NCI-H345 treated with DMSO at 0.1 percent for 48 hours (cell line): ENCODE data around the gene CNIH3.
A peak's percentile ranks its signal among the peaks of the same experiment; 100 is the strongest.
"Not testable (repeated sequence)": the region's sequence is repeated elsewhere in the genome, so short reads cannot be mapped to it uniquely, and the experiment has no call there.

Experiments
- DNase-seq: peaks from one replicate; lab custom pipeline; 2025; ENCODE audit not compliant: unreplicated experiment; lab: John Stamatoyannopoulos, UW

Gene CNIH3

GRCh38 chr1:224615861-224616755 lies at the start of gene CNIH3:
TSS of gene CNIH3 (plus strand) at chr1:224616317. CDS start at chr1:224617175, 858 bp downstream.
- peak; percentile 39 for DNase-seq

GRCh38 chr1:224566492-224566891 lies 49.6 kb upstream of the CNIH3 start:
- not testable (repeated sequence) for DNase-seq

- DNase-seq, result no peak
Observed at GRCh38 chr1:224569276-224569675, 46.8 kb upstream of the CNIH3 start.

GRCh38 chr1:224571975-224572374 lies 44.1 kb upstream of the CNIH3 start:
- DNase-seq, result not testable (repeated sequence)

DNA sequence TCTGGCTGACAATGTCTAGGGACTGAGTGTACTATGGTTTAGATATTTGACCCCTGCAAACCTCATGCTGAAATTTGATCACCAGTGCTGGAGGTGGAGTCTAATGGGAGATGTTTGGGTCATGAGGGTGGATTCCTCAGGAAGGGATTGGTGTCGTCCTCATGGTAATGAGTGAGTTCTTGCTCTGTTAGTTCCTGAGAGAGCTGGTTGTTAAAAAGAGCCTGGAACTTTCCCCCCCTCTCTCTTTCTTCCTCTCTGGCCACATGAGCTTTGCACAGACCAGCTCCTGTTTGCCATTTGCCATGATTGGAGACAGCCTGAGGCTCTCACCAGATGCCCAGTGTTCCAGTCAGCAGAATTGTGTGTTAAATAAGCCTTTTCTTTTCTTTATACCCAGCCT lies 36.6 kb upstream of the CNIH3 start:
- DNase-seq, result no peak

GRCh38 chr1:224580006-224580405 lies 36.1 kb upstream of the CNIH3 start:
- no peak for DNase-seq

DNA sequence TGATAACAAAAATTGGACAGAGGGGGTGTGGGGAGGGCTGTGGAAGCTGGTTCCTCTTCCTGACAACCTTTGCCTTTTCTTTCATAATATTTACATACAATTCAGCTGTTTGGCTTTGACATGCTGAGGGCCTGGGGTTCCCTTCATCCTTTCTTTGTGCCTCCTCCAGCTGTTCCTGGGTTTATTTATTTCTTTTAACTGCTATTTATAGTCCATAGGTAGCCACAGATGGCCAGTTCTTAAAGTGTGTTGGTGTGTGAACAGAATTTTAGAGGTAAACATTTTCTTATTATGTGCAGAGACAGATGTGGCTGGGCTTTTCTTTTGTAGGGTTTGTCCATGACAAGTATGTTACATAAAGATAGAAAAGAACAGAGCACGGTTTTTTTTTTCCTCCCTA lies 34.1 kb upstream of the CNIH3 start:
- DNase-seq, result no peak

- no peak for DNase-seq
Observed at GRCh38 chr1:224583774-224584173, 32.3 kb upstream of the CNIH3 start.

GRCh38 chr1:224585051-224585450 lies 31.1 kb upstream of the CNIH3 start:
- no peak for DNase-seq

GRCh38 chr1:224587051-224587450 lies 29.1 kb upstream of the CNIH3 start:
- no peak for DNase-seq

- no peak for DNase-seq
Observed at GRCh38 chr1:224588515-224588914, 27.6 kb upstream of the CNIH3 start.

DNA sequence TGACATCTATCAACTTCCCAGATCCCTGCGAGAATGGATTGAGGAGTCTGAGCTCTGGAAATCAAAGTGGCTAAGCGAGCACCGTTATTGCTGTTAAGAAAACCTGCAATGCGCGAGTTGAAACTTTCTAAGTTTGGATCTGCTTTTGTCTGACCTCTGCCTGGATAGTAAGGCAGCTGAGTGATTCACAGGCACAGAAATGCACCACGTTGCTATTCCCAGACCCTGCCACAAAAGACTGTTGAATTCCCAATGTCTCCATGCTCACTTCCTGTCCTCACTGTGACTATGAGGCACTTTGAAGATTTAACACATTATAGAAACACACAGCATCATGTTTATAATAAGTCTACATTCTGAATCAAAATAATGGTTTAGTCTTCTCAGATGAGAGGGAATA lies 27.1 kb upstream of the CNIH3 start:
- no peak for DNase-seq

- no peak for DNase-seq
Observed at GRCh38 chr1:224591326-224591725, 24.8 kb upstream of the CNIH3 start.

- DNase-seq, result no peak
Observed at GRCh38 chr1:224592636-224593582, 23.2 kb upstream of the CNIH3 start.

GRCh38 chr1:224594360-224594759 lies 21.8 kb upstream of the CNIH3 start:
- no peak for DNase-seq

DNA sequence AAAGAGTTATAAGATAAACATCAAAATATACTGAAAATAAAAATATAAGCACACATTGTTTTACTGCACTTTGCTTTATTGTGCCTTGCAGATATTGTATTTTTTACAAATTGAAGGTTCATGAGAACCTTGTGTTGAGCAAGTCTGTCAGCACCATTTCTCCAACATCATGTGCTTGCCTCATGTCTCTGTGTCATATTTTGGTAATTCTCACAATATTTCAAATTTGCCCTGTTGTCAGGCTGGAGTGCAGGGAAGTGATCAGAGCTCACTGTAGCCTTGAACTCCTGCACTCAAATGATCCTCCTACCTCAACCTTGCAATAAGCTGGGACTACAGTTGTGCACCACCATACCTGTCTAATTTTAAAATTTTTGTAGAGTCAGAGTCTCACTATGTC lies 21.3 kb upstream of the CNIH3 start:
- no peak for DNase-seq

GRCh38 chr1:224605482-224606181 lies 10.5 kb upstream of the CNIH3 start:
- no peak for DNase-seq

DNA sequence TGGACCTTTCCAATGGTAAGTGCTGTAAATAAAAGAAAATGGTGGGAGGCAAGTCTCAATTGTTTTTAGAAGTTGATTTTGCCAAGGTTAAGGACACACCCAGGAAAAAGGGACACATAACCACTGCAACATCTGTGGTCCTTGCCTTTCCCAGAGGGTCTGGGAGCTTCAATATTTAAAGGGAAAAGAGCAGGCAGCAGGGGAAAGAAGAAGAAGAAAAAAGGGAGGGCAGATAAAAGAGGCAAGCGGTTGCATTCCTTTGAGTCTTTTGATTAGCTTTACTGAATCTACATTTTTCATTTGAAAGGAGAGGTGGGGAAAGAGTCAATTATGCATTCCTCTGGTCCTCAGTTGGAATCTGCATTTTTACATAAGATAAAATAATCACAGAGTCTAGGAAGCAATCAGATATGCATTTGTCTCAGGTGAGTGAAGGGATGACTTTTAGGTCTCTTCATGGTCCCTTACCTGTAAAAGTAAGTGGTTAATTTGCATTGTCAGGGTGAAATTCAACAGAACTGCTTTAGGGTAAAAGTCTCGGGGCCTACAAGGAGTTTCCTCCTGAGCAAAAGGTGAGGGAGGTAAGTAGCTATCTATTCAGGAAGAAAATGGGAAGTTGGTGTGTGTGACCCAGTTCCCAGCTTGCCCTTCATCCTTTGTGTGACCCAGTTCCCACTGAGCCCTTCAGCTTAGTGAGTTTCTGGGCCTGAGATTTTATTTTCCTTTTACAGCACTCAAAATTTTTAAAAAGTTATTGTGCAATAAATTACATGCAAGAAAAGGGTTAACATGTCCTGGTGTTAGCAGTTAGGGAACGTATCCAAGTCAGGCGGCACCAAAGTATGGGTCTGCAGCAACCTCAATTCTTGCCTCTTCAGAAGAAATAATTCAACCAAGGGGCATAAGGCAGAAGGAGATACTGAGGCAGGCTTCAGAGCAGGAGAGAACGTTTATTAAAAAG lies 8.6 kb upstream of the CNIH3 start:
- no peak for DNase-seq

GRCh38 chr1:224609333-224609732 lies 6.8 kb upstream of the CNIH3 start:
- no peak for DNase-seq

- DNase-seq, result no peak
Observed at GRCh38 chr1:224612246-224612645, 3.9 kb upstream of the CNIH3 start.
